GM21825 (cell line): ENCODE results near the gene IFT27.
"Not testable (repeated sequence)": the region's sequence is repeated elsewhere in the genome, so short reads cannot be mapped to it uniquely, and the experiment has no call there.

Source experiments
- ATAC-seq: cut with Tn5 transposase; IDR thresholded peaks from one replicate; pipeline ENCODE4 v1.9.1; 2021; ENCODE audit warnings: mild to moderate bottlenecking, moderate library complexity; ENCODE audit not compliant: unreplicated experiment

IFT27 gene

DNA sequence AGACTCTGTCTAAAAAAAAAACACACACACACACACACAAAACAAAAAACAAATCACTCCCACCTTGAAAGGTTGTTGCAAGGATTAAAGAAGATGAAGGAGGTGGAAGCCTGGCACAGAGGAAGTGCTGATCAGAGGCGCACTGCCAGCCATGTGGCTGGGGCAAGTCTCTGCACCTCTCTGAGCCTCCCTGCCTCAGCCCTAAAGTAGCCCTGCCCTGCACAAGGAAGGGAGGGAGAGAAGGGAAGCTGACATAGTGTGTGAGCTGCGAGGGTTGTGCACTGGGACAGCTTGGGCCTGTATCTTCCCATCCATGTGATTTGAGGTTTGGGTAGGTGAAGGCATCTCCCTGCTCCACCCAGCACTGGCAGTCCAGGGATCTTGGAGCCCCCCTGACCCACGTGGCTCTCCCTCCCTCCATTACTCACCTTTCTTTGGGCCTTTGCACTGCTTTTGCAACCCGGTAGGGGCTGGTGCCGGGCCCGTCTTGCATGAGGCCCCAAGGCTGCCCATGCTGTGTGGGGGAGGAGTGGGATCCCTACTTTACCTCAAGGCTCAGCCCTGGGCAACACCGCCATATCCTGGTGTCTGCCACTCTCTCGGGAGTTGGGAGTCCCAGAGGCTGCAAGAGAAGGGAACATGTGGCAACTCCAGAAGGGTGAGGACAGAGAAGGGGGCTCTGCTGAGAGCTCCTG, 30.5 kb downstream of the IFT27 start:
- no peak for ATAC-seq

DNA sequence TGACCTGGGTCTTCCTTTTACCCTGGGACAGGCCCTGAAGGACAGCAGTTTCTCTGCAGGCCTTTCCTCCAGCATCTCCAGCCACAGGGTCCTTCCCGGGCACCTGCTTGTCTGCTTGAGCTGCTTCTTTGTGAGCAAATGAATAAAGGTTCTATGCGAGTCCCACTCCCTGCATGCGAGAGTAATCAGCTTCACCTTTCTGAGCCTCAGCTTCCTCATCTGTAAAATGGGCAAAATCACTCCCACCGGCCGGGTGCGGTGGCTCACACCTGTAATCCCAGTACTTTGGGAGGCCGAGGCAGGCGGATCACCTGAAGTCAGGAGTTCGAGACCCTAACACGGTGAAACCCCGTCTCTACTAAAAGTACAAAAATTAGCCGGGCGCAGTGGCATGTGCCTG, 31.1 kb downstream of the IFT27 start:
- ATAC-seq, result no peak

DNA sequence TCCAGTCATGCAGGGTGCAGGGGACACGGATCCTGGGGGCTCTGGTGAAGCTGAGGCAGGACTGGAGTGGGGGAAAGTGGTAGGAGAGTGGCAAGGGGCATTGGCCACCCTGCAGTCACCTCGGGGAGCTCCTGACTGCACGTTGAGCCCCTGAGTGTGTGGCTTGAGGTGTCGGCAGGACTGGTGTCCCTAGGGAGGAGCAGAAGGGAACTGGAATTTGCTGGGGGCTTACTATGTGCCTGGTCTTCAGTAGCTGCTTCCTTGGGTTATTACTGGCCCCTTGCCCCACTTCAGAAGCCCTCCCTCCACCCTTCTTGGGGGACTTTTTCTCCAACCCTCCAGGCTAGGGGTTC, 31.5 kb downstream of the IFT27 start:
- ATAC-seq, result no peak

GRCh38 chr22:36743591-36744412, 32.1 kb downstream of the IFT27 start:
- no peak for ATAC-seq

- no peak for ATAC-seq
Measured at GRCh38 chr22:36743011-36743410, 32.9 kb downstream of the IFT27 start.

DNA sequence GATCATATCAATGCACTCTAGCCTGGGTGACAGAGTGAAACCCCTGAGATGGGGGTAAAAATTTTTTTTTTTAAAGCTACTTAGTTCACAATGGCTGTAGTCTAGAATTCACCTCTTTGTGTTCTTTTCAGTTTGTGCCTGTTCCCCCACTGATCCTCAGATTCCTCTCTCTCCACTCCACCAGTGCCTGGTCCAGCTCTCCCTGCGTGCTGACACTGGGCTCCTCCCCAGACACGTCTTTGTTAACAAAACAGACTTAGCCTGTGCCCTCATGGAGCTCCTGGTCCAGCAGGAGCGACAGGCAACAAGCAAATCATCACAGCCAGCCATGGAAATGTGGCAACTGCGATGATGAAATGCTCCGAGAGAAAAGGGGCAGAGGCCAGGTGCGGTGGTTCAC, 34.0 kb downstream of the IFT27 start:
- no peak for ATAC-seq

- ATAC-seq, result no peak
Measured at GRCh38 chr22:36741204-36741793, 34.6 kb downstream of the IFT27 start.

DNA sequence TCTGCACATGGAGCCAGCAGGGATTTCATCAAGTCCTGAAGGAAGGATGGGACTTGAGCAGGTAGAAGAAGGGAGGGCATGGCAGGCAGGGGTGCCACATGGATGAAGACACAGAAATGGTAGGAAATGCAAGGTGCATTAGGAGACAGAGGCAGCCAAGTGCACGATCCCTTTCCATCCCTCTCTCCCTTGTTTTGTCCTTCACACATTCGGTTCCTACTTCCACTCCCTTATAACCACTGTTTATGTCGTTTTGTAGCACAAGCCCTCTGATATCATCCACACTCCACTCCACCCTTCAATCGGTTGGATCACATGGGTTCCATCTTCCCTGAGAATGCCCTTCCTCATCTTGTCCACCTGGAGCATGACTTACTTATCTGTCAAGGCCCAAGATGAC, 35.2 kb downstream of the IFT27 start:
- no peak for ATAC-seq

DNA sequence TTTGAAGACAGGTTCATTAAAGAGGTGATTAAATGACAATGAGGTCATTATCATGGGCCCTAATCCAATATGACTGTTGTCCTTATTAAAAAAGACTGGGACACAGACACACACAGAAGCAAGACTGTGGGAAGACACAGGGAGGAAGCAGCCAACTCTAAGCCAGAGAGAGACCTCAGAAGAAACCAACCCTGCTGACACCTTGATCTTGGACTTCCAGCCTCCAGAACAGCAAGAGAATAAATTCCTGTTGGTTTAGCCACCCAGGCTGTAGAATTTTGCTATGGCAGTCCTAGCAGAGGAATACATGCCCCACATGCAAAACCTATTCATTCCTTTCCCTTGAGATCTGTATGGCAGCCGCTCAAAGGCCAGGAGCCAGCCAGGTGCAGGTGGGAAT, 36.7 kb downstream of the IFT27 start:
- no peak for ATAC-seq

- no peak for ATAC-seq
Measured at GRCh38 chr22:36738416-36739020, 37.4 kb downstream of the IFT27 start.

- no peak for ATAC-seq
Measured at GRCh38 chr22:36737776-36738175, 38.1 kb downstream of the IFT27 start.

DNA sequence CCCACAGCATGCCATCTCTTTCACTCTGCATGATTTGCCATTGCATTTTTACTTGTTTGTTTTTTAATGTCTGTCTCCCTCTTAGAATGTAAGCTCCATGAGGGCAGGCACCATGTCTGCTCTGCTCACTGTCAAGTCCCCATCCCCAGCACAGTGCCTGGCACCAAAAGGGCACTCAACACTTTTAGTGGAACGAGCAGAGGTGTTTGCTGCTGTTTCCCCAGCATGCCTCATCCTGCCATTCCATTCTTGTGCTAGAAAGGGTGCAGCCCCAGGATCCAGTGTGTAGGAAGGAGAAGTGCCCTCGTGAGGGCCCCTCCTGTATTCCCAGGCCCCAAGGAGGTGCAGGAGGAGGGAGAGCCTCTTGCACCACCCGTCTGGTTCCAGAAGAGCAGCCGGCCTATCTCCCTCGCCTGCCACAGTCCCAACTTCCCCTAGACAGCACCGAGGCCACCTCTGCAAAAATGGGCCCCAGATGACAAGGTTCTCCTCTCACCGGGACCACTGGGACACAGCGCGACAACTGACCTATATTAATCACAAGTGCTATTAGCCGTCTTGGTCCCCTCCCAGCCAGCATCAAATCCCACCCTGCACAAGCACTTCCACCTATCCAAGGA, 39.1 kb downstream of the IFT27 start:
- no peak for ATAC-seq

- ATAC-seq, result no peak
Measured at GRCh38 chr22:36734171-36735058, 41.5 kb downstream of the IFT27 start.

DNA sequence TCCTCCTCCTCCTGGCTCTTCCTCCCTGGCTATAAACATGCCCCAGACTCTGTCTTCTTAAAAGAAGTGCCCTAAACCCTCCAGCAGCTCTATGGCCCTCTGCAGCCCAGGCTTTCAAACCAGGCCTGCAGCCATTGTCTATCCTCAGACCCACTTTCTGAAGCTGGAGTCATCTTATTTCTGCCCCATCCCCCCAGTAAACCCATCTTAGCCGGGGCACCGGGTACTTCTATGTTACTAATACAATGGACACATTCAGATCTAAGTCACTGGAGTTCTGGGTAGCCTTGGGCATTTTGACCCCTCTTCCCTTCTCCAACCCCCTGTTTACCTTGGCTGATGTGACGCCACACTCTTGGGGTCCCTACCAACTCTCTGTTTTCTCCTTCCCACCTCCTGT, 42.6 kb downstream of the IFT27 start:
- ATAC-seq, result no peak

DNA sequence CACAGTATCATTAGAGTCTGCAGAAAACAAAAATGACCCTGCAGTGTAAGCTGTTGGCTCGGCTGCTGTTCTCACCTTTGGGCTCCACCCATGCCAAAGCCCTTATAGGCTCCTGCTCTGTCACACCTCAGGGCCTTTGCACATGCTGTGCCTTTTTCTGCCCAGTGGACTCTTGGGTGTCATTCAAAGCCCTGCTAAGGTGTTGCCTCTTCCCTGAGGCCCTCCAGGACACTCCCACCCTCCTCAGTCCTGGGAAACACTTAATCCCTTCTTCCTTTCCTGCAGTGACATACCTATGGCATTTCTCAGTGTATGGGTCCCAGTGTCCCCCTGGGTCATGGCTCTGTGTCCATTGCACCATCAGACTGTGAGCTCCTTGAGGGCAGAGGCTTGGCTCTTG, 43.3 kb downstream of the IFT27 start:
- no peak for ATAC-seq

DNA sequence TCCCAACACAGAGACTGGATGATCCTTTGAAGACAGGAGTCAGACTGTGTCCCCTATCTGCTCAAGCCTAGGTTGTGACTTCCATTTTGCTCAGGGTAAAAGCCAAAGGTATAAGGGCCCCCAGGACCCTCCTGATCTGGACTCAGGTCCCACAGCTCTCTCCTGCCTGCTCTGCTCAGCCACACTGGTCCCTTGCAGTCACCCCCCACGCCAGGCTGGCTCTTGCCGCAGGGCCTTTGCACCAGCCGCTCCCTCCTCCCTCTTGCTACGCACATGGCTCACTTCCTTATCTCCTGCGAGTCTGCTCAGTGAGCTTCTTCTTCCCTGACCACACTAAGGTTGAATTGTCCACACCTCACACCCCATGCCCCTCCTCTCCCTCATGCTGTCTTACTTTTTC, 44.0 kb downstream of the IFT27 start:
- no peak for ATAC-seq

- ATAC-seq, result not testable (repeated sequence)
Measured at GRCh38 chr22:36731321-36731720, 44.6 kb downstream of the IFT27 start.

- ATAC-seq, result no peak
Measured at GRCh38 chr22:36730176-36730858, 45.6 kb downstream of the IFT27 start.

GRCh38 chr22:36729321-36729720, 46.6 kb downstream of the IFT27 start:
- ATAC-seq, result no peak

DNA sequence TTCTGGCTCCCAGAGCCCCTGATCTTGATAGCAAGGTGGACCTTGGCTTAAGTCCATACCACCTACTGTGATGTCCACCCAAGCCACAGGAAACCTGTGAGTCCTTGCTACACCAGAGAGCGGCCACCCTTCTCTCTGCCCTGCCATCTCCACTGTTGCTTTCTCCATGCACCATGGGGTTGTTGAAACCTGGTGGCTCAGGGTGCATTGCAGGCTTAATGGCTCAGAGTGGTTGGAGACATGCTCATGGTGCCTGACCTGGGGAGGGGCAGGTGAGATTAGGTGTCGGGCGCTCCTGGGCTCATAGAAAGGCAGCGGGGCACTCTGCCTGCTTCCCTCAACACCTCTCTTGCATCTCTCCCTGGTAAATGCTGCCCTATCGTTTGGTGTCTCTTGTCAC, 47.4 kb downstream of the IFT27 start:
- no peak for ATAC-seq
